Hepatocyte (in vitro differentiated cells): ENCODE results near the gene PDK4. TPM values are rescaled to one million over a fixed set of nuclear protein-coding genes. Genes with fewer than 3 reads are reported as not detected.
A peak's percentile ranks its signal among the peaks of the same experiment; 100 is the strongest.

Source experiments
- DNase-seq: peaks from one replicate; pipeline ENCODE4 v3.0.0-alpha.2; 2016; ENCODE audit warnings: low spot score
- H2AFZ ChIP-seq: fragments of 200-600 bp; sonication (generic); 2 replicates; pipeline ENCODE4 v1.6.0; 2016; ENCODE audit warnings: antibody characterized with exemption, mild to moderate bottlenecking
- H3K27ac ChIP-seq: fragments of 200-600 bp; sonication (generic); 2 replicates; pipeline ENCODE4 v1.5.1; 2016; ENCODE audit warnings: mild to moderate bottlenecking
- H3K27me3 ChIP-seq: fragments of 200-600 bp; sonication (generic); 2 replicates; pipeline ENCODE4 v1.6.1; 2016
- H3K36me3 ChIP-seq: fragments of 200-600 bp; sonication (generic); replicated peaks from 2 replicates; pipeline ENCODE4 v1.5.1; 2016; ENCODE audit warnings: low read depth; ENCODE audit not compliant: insufficient read depth
- H3K4me1 ChIP-seq: fragments of 200-600 bp; sonication (generic); 2 replicates; pipeline ENCODE4 v1.5.1; 2016; ENCODE audit warnings: mild to moderate bottlenecking, moderate library complexity; ENCODE audit not compliant: insufficient read depth
- H3K4me2 ChIP-seq: fragments of 200-600 bp; sonication (generic); 2 replicates; pipeline ENCODE4 v1.6.0; 2016
- H3K4me3 ChIP-seq: fragments of 200-600 bp; sonication (generic); 2 replicates; pipeline ENCODE4 v1.5.1; 2016; ENCODE audit warnings: mild to moderate bottlenecking
- H3K79me2 ChIP-seq: fragments of 200-600 bp; sonication (generic); 2 replicates; pipeline ENCODE4 v1.6.0; 2017; ENCODE audit warnings: mild to moderate bottlenecking
- H3K9me2 ChIP-seq: fragments of 200-600 bp; sonication (generic); replicated peaks from 2 replicates; pipeline ENCODE4 v1.6.0; 2017; ENCODE audit warnings: mild to moderate bottlenecking; ENCODE audit not compliant: insufficient read depth
- H3K9me3 ChIP-seq: fragments of 200-600 bp; sonication (generic); 2 replicates; pipeline ENCODE4 v1.5.1; 2016; ENCODE audit warnings: low read depth, mild to moderate bottlenecking
- H4K20me1 ChIP-seq: fragments of 200-600 bp; sonication (generic); 2 replicates; pipeline ENCODE4 v1.6.0; 2016; ENCODE audit warnings: mild to moderate bottlenecking; ENCODE audit not compliant: insufficient read depth, poor library complexity, severe bottlenecking
- CTCF ChIP-seq: fragments of 200-600 bp; sonication (generic); IDR thresholded peaks from 2 replicates; pipeline ENCODE4 v1.5.1; 2016; ENCODE audit warnings: antibody characterized with exemption, mild to moderate bottlenecking; ENCODE audit not compliant: poor library complexity
- EZH2 ChIP-seq: fragments of 200-600 bp; sonication (generic); IDR thresholded peaks from 2 replicates; pipeline ENCODE4 v1.6.1; 2016; ENCODE audit warnings: antibody characterized with exemption, mild to moderate bottlenecking, borderline replicate concordance
- EZH2phosphoT487 ChIP-seq: fragments of 200-600 bp; sonication (generic); IDR thresholded peaks from one replicate; pipeline ENCODE4 v1.6.1; 2018; ENCODE audit warnings: antibody characterized with exemption, mild to moderate bottlenecking, low read depth, moderate library complexity; ENCODE audit not compliant: unreplicated experiment, severe bottlenecking
- WGBS: methylation state at CpG from one replicate; pipeline ENCODE4 v1.1.6; 2016; ENCODE audit warnings: low lambda C conversion rate; ENCODE audit errors: missing lambda C conversion rate; 5-methylcytosine and 5-hydroxymethylcytosine counted together
- polyA plus RNA-seq: library from polyadenylated mRNA; unstranded; fragments of >200 nt; fragmentation: Nextera tagmentation; extraction: Ambion mirVana; gene quantifications from 2 replicates; pipeline ENCODE4 v1.2.1, GENCODE V29; 2016
- total RNA-seq: library from RNA; depleted of rRNA; stranded (reverse); fragments of >200 nt; gene quantifications from 2 replicates; pipeline ENCODE4 v1.2.3, GENCODE V29; 2014

PDK4 gene
- total and polyA plus RNA-seq, 2 experiments from 2014 or later, result 26.0 to 34.6 TPM

GRCh38 chr7:95609277-95609971 lies 13.1 kb upstream of the PDK4 start:
- Histone ChIP-seq H3K4me1 (peaks cover 30% of the 10 kb centered on the region), H3K9me2 (no peaks in the 10 kb centered on the region), H3K27ac (peak overlapping the region; percentile 92), H3K79me2 (no peaks in the 10 kb centered on the region), H4K20me1 (no peaks in the 10 kb centered on the region), H3K9me3 (no peaks in the 10 kb centered on the region), H2AFZ (peak overlapping the region; percentile 46), H3K36me3 (no peaks in the 10 kb centered on the region), H3K27me3 (no peaks in the 10 kb centered on the region), H3K4me2 (peak overlapping the region; percentile 50), H3K4me3 (no peak overlapping the region)
- TF ChIP-seq CTCF, result no peak
- no peak for TF ChIP-seq EZH2phosphoT487
- TF ChIP-seq EZH2, result no peak
- peak; percentile 49 for DNase-seq
- WGBS, result 24% methylated on average over 4 of the region's 4 CpGs

GRCh38 chr7:95608359-95609173 lies 12.2 kb upstream of the PDK4 start:
- Histone ChIP-seq H2AFZ (peak overlapping the region; percentile 20), H3K4me1 (peaks cover 30% of the 10 kb centered on the region), H3K79me2 (no peaks in the 10 kb centered on the region), H3K4me3 (no peak overlapping the region), H4K20me1 (no peaks in the 10 kb centered on the region), H3K36me3 (no peaks in the 10 kb centered on the region), H3K27me3 (no peaks in the 10 kb centered on the region), H3K27ac (peak overlapping the region; percentile 92), H3K4me2 (peak overlapping the region; percentile 57), H3K9me3 (no peaks in the 10 kb centered on the region), H3K9me2 (no peaks in the 10 kb centered on the region)
- 6% methylated on average over 10 of the region's 10 CpGs for WGBS
- peak; percentile 95 for DNase-seq
- TF ChIP-seq EZH2 (no peak), EZH2phosphoT487 (no peak), CTCF (no peak)

- Histone ChIP-seq H2AFZ (no peak overlapping the region), H3K9me2 (no peaks in the 10 kb centered on the region), H3K27ac (peak overlapping the region; percentile 91), H3K27me3 (no peaks in the 10 kb centered on the region), H3K4me3 (no peak overlapping the region), H3K79me2 (no peaks in the 10 kb centered on the region), H4K20me1 (no peaks in the 10 kb centered on the region), H3K4me1 (peaks cover 30% of the 10 kb centered on the region), H3K36me3 (no peaks in the 10 kb centered on the region), H3K4me2 (peak overlapping the region; percentile 57), H3K9me3 (no peaks in the 10 kb centered on the region)
- DNase-seq, result no peak
- WGBS, result 83% methylated on average over 3 of the region's 3 CpGs
- TF ChIP-seq EZH2 (no peak), EZH2phosphoT487 (no peak), CTCF (no peak)
These were observed 11.2 kb upstream of the PDK4 start for GRCh38 chr7:95607561-95607960.
